ENCODE results near the gene AP4B1. TPM values are rescaled to one million over a fixed set of nuclear protein-coding genes. Genes with fewer than 3 reads are reported as not detected.

AP4B1 gene
- polyA plus RNA-seq, 1 donor from 2014 or later, result 178 TPM

GRCh38 chr1:113943028-113943811 lies 38.6 kb upstream of the AP4B1 start (continued):
- no peak for TF ChIP-seq RAD21 (conservative IDR thresholded peaks at IDR 0.05)

GRCh38 chr1:113942527-113942926 lies 37.9 kb upstream of the AP4B1 start:
- Histone ChIP-seq H3K4me3 (ENCODE audit: low read length) (no peak overlapping the region), H3K4me2 (ENCODE audit: low read length) (no peak overlapping the region), H2AFZ (ENCODE audit: low read depth, low read length) (no peak overlapping the region), H3K79me2 (replicated peaks; ENCODE audit: insufficient read depth, low read length) (peaks cover 27% of the 10 kb centered on the region), H3K9me2 (ENCODE audit: insufficient read depth, low read length) (no peaks in the 10 kb centered on the region), H3K36me3 (ENCODE audit: insufficient read depth, low read length) (peaks cover 9% of the 10 kb centered on the region), H4K20me1 (ENCODE audit: insufficient read depth) (no peaks in the 10 kb centered on the region), H3K9me3 (ENCODE audit: low read length) (no peaks in the 10 kb centered on the region), H3K27me3 (ENCODE audit: insufficient read depth, low read depth, low read length) (no peaks in the 10 kb centered on the region), H3K9ac (ENCODE audit: low read length) (no peak overlapping the region), H3F3A (ENCODE audit: insufficient read depth, low read length, poor library complexity, severe bottlenecking) (no peaks in the 10 kb centered on the region), H3K27ac (ENCODE audit: low read length) (no peak overlapping the region)
- TF ChIP-seq POLR2AphosphoS5 (IDR thresholded peaks at IDR 0.05), result no peak
- TF ChIP-seq MXI1 (conservative IDR thresholded peaks at IDR 0.05; ENCODE audit: poor library complexity, severe bottlenecking), result no peak
- TF ChIP-seq TAF1 (IDR thresholded peaks at IDR 0.05; ENCODE audit: low read depth), result no peak
- no peak for TF ChIP-seq EP300 (conservative IDR thresholded peaks at IDR 0.05; ENCODE audit: poor library complexity, severe bottlenecking)
- TF ChIP-seq REST (IDR thresholded peaks at IDR 0.05; ENCODE audit: borderline replicate concordance), result no peak
- no peak for TF ChIP-seq CTCF (IDR thresholded peaks at IDR 0.05; ENCODE audit: poor library complexity, severe bottlenecking)
- no peak for TF ChIP-seq RAD21 (conservative IDR thresholded peaks at IDR 0.05)
- TF ChIP-seq EZH2 (IDR thresholded peaks at IDR 0.05; ENCODE audit: borderline replicate concordance, insufficient read depth, low read length, poor library complexity, severe bottlenecking), result no peak
- no peak for TF ChIP-seq SMC3 (conservative IDR thresholded peaks at IDR 0.05; ENCODE audit: poor library complexity)

GRCh38 chr1:113941245-113941559 lies 36.6 kb upstream of the AP4B1 start:
- Histone ChIP-seq H3K9me2 (ENCODE audit: insufficient read depth, low read length) (no peaks in the 10 kb centered on the region), H3K79me2 (replicated peaks; ENCODE audit: insufficient read depth, low read length) (peaks cover 38% of the 10 kb centered on the region), H3K4me2 (ENCODE audit: low read length) (no peak overlapping the region), H3K27me3 (ENCODE audit: insufficient read depth, low read depth, low read length) (no peaks in the 10 kb centered on the region), H2AFZ (ENCODE audit: low read depth, low read length) (no peak overlapping the region), H4K20me1 (ENCODE audit: insufficient read depth) (no peaks in the 10 kb centered on the region), H3K27ac (ENCODE audit: low read length) (no peak overlapping the region), H3K9ac (ENCODE audit: low read length) (no peak overlapping the region), H3K36me3 (ENCODE audit: insufficient read depth, low read length) (peaks cover 9% of the 10 kb centered on the region), H3K4me3 (ENCODE audit: low read length) (no peak overlapping the region), H3F3A (ENCODE audit: insufficient read depth, low read length, poor library complexity, severe bottlenecking) (no peaks in the 10 kb centered on the region), H3K9me3 (ENCODE audit: low read length) (no peaks in the 10 kb centered on the region)
- TF ChIP-seq RAD21 (conservative IDR thresholded peaks at IDR 0.05) (no peak), SMC3 (conservative IDR thresholded peaks at IDR 0.05; ENCODE audit: poor library complexity) (no peak), REST (IDR thresholded peaks at IDR 0.05; ENCODE audit: borderline replicate concordance) (no peak), CTCF (IDR thresholded peaks at IDR 0.05; ENCODE audit: poor library complexity, severe bottlenecking) (no peak), EP300 (conservative IDR thresholded peaks at IDR 0.05; ENCODE audit: poor library complexity, severe bottlenecking) (no peak), EZH2 (IDR thresholded peaks at IDR 0.05; ENCODE audit: borderline replicate concordance, insufficient read depth, low read length, poor library complexity, severe bottlenecking) (no peak)

Measured in neural cell (in vitro differentiated cells).